HepG2 (cell line): ENCODE measurements around the gene SYNJ2. TPM values are rescaled to one million over a fixed set of nuclear protein-coding genes. Genes with fewer than 3 reads are reported as not detected.

Source experiments
- ATAD3A ChIP-seq: sonication (generic); formaldehyde crosslinking; IDR thresholded peaks from 2 replicates; pipeline ENCODE4 v1.4.0; 2020; ENCODE audit warnings: missing genetic modification reagents
- CREB1 ChIP-seq, 2 experiments: fragments of 450-650 bp in 1 of 2; IDR thresholded peaks; 2 replicates each; pipeline ENCODE4 v1.6.1; 2016 to 2017; ENCODE audit warnings: control low read depth in 1 of 2, mild to moderate bottlenecking in 1 of 2, missing compliant biosample characterization in 1 of 2, missing genetic modification characterization in 1 of 2
- IKZF4 ChIP-seq: sonication (generic); formaldehyde crosslinking; IDR thresholded peaks from 2 replicates; pipeline ENCODE4 v1.5.1; 2020; ENCODE audit warnings: borderline replicate concordance, mild to moderate bottlenecking, low read depth, missing genetic modification reagents; ENCODE audit errors: not compliant biosample characterization
- NR1H2 ChIP-seq: sonication (generic); formaldehyde crosslinking; IDR thresholded peaks from 2 replicates; pipeline ENCODE4 v1.8.1; 2022; ENCODE audit warnings: low read depth, missing genetic modification reagents, borderline replicate concordance
- PREB ChIP-seq: sonication (generic); formaldehyde crosslinking; IDR thresholded peaks from 2 replicates; pipeline ENCODE4 v1.4.0; 2020; ENCODE audit warnings: missing genetic modification reagents
- SRSF1 ChIP-seq: fragments of 200-400 bp; formaldehyde crosslinking; optimal IDR thresholded peaks from 2 replicates; pipeline ENCODE3; 2017; ENCODE audit warnings: mild to moderate bottlenecking, low read depth, low read length, moderate library complexity
- TARDBP ChIP-seq: sonication (generic); formaldehyde crosslinking; IDR thresholded peaks from 2 replicates; pipeline ENCODE4 v1.8.0; 2022; ENCODE audit warnings: mild to moderate bottlenecking, missing genetic modification reagents
- THAP7 ChIP-seq: sonication (generic); formaldehyde crosslinking; IDR thresholded peaks from 2 replicates; pipeline ENCODE4 v1.8.1; 2023; ENCODE audit warnings: mild to moderate bottlenecking, missing genetic modification reagents
- TRAFD1 ChIP-seq: sonication (generic); formaldehyde crosslinking; IDR thresholded peaks from 2 replicates; pipeline ENCODE4 v1.5.1; 2020; ENCODE audit warnings: missing genetic modification reagents, mild to moderate bottlenecking, borderline replicate concordance
- UBTF ChIP-seq: sonication (generic); formaldehyde crosslinking; IDR thresholded peaks from 2 replicates; pipeline ENCODE4 v1.4.0; 2020; ENCODE audit warnings: mild to moderate bottlenecking, missing genetic modification reagents
- ZBTB4 ChIP-seq: sonication (generic); formaldehyde crosslinking; IDR thresholded peaks from 2 replicates; pipeline ENCODE4 v1.4.0; 2020; ENCODE audit warnings: missing genetic modification reagents, mild to moderate bottlenecking, borderline replicate concordance
- ZNF33B ChIP-seq: sonication (generic); formaldehyde crosslinking; IDR thresholded peaks from 2 replicates; pipeline ENCODE4 v1.5.1; 2020; ENCODE audit warnings: mild to moderate bottlenecking, missing genetic modification reagents
- ZNF576 ChIP-seq: sonication (generic); formaldehyde crosslinking; IDR thresholded peaks from 2 replicates; pipeline ENCODE4 v1.4.0; 2020; ENCODE audit warnings: mild to moderate bottlenecking, missing genetic modification reagents
- ZSCAN22 ChIP-seq: sonication (generic); formaldehyde crosslinking; IDR thresholded peaks from 2 replicates; pipeline ENCODE4 v1.4.0; 2020; ENCODE audit warnings: mild to moderate bottlenecking, missing genetic modification reagents
- polyA plus RNA-seq, 8 experiments: library from polyadenylated mRNA; depleted of rRNA in 3 of 8; stranded (reverse) in 7 of 8; unstranded in 1 of 8; fragments of >200 nt; fragmentation: Illumina TruSeq in 4 of 8; extraction: Trizol in 4 of 8; gene quantifications; 2 replicates each; pipeline versions ENCODE4 v1.2.1 to v1.2.3, GENCODE V29; 2011 to 2016; ENCODE audit warnings: low read depth in 4 of 8, missing spikeins in 1 of 8, mixed read lengths in 1 of 8; ENCODE audit not compliant: insufficient read depth in 1 of 8
- total RNA-seq, 5 experiments: library from RNA; depleted of rRNA; stranded (reverse); fragments of >200 nt; fragmentation: Illumina TruSeq; extraction: Trizol; gene quantifications; 2 replicates each; pipeline ENCODE4 v1.2.3, GENCODE V29; 2016; ENCODE audit warnings: low read depth in 1 of 5

Gene SYNJ2
- total and polyA plus RNA-seq, 2 of the 13 experiments (the other 11 are each of a cell fraction or from before 2014, with no cell fraction given): 39.1 to 57.6 TPM

GRCh38 chr6:158049055-158050028 is 67.7 kb downstream of the SYNJ2 start (continued):
- TF ChIP-seq UBTF: peak; percentile 44; the same call in 1 of the 2 replicates
- no peak for TF ChIP-seq THAP7 (CRISPR knock-in tag)
- TF ChIP-seq CREB1 (IDR thresholded peaks at IDR 0.05): no peak
- peak; percentile 57; the same call in 1 of the 2 replicates for TF ChIP-seq CREB1 (CRISPR knock-in tag; IDR thresholded peaks at IDR 0.05)
- TF ChIP-seq ATAD3A (CRISPR knock-in tag): no peak
- TF ChIP-seq ZSCAN22: no peak
- TF ChIP-seq ZBTB4 (CRISPR knock-in tag): no peak
- no peak for TF ChIP-seq NR1H2 (CRISPR knock-in tag)
- no peak for TF ChIP-seq TRAFD1
- no peak for TF ChIP-seq PREB (CRISPR knock-in tag)
- TF ChIP-seq ZNF576 (CRISPR knock-in tag): no peak
- peak; percentile 77 for TF ChIP-seq TARDBP (CRISPR knock-in tag)
- peak; percentile 62 for TF ChIP-seq IKZF4 (CRISPR knock-in tag)
- TF ChIP-seq SRSF1: no peak
- TF ChIP-seq ZNF33B: no peak
